PC-3 (cell line): Measurements from ENCODE around the gene STARD7.

Source experiments
- EZH2 ChIP-seq: fragments of 300-600 bp; sonication (generic); IDR thresholded peaks from one replicate; pipeline ENCODE4 v1.6.1; 2017; ENCODE audit warnings: antibody characterized with exemption, mild to moderate bottlenecking, low read length; ENCODE audit not compliant: unreplicated experiment
- TF ChIP-seq, protein P1 (sequence below): fragments of 300-600 bp; sonication (generic); conservative IDR thresholded peaks from 2 replicates; pipeline ENCODE4 v1.5.1; 2017; ENCODE audit warnings: antibody characterized with exemption, low read depth, mild to moderate bottlenecking, low read length

- TF ChIP-seq, protein P1, sequence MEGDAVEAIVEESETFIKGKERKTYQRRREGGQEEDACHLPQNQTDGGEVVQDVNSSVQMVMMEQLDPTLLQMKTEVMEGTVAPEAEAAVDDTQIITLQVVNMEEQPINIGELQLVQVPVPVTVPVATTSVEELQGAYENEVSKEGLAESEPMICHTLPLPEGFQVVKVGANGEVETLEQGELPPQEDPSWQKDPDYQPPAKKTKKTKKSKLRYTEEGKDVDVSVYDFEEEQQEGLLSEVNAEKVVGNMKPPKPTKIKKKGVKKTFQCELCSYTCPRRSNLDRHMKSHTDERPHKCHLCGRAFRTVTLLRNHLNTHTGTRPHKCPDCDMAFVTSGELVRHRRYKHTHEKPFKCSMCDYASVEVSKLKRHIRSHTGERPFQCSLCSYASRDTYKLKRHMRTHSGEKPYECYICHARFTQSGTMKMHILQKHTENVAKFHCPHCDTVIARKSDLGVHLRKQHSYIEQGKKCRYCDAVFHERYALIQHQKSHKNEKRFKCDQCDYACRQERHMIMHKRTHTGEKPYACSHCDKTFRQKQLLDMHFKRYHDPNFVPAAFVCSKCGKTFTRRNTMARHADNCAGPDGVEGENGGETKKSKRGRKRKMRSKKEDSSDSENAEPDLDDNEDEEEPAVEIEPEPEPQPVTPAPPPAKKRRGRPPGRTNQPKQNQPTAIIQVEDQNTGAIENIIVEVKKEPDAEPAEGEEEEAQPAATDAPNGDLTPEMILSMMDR, result no peak
- TF ChIP-seq EZH2, result no peak
Measured at GRCh38 chr2:96139181-96139758, 69.4 kb downstream of the STARD7 start.
